OCI-M1 (cell line): ENCODE data around the gene CR1.
"Not testable (repeated sequence)": the region's sequence is repeated elsewhere in the genome, so short reads cannot be mapped to it uniquely, and the experiment has no call there.

Experiments
- DNase-seq: peaks from one replicate; lab custom pipeline; 2025; lab: John Stamatoyannopoulos, UW

CR1 gene

DNA sequence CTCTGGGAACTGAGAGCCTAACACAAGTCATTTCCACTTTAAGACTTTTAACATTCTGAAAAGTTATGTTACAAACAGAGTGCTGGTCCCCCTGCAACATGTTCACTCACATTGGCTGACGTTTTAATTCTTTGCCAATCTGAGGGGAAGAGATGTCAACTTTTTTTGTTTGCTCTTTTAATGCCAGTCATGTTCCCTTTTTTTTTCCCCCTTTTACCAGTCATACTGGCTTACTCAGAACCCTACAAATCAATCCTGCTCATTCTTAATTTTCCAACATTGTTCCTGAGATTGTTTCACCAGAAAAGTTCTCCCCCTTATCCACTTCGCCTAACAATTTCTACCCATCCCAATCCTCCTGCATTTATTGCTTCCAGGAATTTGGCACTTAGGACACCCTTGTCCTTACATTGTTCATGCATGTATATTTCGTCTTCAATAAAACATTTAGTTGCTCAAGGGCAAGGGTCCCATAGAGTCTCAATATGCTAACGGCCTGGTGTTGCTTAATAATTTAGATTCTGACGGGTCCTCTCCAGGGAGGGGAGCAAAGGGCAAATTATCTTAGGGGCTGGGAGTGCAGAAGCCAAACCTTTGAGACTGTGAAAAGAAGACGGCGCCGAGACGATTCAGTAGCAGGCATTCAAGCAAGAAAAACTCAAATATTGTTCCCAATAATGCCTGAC, 148.4 kb downstream of the CR1 start:
- no peak for DNase-seq

DNA sequence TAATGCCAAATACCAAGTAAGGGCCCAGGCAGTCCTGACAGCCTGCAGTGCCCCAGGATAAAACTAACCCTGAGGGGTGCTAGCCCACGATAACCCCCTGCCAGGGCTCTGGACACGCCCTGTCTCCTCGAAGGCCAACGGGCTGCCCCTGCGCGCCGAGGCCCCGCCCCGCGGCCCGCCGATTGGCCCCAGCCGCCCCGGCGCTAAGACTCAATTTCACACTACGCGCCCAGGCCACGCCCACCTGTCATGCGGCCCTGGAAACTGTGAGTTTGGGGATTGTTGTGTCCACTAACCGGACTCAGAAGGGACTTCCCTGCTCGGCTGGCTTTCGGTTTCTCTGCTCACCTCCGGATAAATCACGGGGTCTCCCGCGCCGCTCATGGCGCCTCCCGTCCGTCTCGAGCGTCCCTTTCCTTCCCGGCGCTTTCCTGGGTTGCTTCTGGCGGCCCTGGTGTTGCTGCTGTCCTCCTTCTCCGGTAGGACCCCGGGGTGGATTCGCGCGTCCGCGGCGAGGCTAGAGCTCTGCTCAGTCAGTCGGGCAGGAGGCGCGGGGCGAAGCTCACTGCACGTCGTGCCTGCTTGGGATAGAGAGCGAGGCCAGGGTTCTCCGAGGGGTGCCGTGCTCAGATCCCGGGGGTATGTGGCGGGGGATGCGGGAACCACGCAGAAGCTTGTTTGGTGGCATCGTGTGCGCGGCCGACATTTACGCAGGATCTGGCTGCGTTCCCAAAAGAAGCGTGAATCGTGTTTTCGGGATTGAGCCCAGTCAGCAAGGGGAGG, 149.1 kb downstream of the CR1 start, which contains the start of gene CR1L:
Gene CR1L (plus strand): TSS at position 282 of the 783 bp plus-strand sequence. CDS start 101 bp downstream, at position 383.
- DNase-seq, result peak; percentile 99

DNA sequence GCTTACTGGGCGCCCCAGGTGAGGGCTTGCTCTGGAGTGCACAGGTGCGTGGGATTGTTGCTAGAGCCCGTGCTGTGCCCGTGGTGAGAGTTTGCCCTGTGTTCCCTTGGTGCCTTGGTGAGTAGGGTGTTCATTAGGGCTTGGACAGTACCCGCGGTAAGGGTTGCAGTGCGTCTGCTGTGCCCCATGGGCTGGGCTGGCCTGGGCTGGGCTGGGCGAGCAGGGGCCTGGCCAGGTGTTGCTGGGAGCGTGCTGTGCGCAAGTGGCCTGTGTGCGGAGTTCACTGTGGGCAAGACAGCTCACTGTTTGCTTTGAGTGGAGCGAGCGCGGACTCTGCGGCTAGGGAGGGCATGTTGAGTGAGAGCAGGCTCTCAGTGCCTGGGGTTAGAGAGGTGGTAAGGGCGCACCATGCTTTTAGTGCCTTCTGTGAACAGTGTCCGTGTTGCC, 149.7 kb downstream of the CR1 start:
- peak; percentile 73 for DNase-seq

- DNase-seq, result no peak
Observed at GRCh38 chr1:207646171-207646570, 150.2 kb downstream of the CR1 start.

GRCh38 chr1:207646944-207647579, 151.1 kb downstream of the CR1 start:
- DNase-seq, result peak; percentile 71

GRCh38 chr1:207647671-207648333, 151.8 kb downstream of the CR1 start:
- DNase-seq, result peak; percentile 80

DNA sequence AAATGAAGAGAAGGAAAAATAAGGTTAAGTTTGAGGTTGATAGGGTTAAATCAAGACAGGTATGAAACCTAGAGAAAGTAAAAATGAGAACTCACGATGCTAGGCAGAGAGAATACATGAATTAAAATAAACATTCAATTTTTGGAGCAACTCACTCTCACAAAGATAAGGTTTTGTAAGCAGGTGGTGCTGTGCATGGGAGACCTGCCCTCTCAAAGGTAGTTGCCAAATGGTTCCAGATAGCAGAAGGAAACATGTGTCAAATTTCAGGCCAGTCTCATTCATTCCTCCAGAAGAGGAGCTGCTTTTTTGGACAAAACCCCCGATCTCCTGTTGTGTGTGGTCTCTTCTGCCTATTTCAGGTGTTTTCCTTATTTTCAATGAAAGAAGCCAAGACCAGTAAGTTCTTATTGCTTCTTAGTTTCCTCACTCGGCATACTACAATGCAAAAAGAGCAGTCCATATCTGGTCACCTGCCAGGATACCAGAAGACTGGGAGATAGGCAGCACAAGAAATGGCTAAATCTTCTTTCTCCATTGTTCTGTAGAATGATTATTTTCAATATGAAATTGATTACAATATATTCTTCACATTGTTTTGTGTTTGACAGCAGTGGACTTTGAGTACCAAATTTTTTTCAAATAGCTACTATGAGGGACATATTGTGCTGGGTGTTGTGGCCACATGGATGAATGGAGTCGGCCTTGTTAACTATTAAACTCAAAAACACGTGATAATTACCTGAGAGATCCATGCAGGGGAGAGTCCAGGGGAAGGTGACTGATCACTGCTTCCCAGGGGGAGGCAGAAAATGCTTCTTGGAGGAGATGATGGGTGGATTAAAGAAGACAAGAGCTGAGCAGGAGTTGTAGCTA, 152.6 kb downstream of the CR1 start:
- DNase-seq, result no peak

DNA sequence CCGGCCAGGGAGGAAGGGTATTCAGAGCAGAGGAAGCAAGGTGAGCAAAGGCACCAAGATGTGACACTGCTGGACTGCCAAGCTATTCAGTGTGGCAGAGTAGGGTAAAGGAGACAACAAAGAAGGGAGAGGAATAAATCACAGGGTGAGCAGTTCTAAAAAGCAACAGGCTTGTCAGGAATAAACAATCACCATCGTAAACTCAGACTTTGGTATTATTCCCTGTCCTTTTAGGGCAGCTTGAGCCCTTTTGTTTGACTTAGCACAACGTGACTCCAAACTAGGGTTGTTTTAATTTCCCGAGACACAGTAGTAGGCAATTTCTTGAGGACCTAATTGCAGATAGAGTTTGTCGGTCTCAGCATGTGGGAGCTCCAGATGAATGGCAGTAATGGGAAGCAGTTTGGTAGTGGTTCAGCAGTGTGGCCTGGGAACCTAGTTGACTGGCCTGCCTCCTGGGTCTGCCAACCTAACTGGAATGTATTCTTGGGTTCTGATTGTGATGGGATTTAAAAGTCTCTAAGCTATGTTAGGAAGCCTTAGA, 153.3 kb downstream of the CR1 start:
- peak; percentile 51 for DNase-seq

DNA sequence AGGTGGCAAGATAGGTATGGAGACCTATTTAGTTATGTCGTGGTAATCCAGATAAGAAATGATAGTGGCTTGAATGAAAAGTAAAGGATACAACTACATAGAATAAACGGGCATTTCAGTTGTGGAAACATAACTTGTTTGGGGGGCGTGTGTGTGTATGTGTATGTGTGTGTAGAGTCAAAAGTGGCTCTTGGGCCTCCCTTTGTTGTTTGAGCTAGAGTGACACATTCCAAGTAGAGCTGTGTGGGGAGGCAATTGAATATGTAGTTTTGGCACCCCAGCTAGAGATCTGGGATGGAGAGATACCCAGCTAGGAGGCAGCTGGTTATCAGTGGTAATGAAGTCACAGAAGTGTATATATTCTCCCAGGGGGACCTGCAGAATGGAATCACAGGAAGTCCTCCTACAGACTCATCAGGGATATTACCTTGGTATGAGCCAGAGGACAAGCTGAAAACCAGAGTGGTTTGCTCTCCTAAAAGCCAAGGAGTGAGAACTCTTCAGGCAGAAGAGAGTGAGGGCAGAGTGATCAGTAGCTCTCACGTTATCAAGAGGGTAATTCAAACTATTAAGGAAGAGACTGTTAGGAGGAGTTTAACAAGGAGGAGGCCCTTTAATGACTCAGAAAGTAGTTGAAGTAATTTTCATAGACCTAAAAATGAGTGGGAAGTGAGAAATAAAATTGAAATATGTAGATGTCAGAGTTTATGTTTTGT, 154.1 kb downstream of the CR1 start:
- DNase-seq, result peak; percentile 87

DNA sequence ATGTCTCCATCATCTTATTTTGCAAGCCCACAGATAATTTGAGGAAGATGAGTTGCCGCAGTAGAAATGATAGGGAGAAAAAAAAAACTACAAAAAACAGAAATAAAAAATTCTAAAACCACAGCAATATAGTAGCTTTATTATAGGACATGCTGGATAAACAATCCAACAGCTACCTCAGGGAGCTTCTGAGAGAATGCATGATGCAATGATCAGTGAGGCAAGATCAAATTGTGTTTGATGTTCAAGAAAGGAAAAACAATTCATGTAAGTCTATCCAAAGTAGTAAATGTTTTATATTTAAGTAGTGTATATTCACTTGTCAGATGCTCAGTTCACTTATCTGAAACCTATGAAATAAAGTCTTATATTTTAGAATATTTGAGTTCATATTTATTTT, 155.6 kb downstream of the CR1 start:
- peak; percentile 66 for DNase-seq

DNA sequence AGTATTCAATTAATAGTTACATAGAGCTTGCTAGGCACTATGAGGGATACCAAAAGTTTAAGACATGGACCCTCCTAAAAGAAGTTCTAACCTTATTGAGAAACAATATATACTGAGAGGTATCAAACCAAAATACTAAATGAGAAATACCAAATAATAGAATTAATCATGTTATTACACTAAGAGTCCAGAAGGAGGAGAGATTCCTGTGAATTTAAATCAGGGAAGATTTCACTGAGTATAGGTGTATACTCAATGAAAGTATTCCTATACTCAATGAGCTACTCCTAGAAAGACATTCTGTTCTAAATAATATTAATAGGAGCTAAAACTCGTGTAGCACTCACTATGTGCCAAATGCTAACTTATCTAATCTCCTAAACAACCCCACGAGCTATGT, 158.4 kb downstream of the CR1 start:
- no peak for DNase-seq

GRCh38 chr1:207658408-207658807, 162.5 kb downstream of the CR1 start:
- DNase-seq, result no peak

DNA sequence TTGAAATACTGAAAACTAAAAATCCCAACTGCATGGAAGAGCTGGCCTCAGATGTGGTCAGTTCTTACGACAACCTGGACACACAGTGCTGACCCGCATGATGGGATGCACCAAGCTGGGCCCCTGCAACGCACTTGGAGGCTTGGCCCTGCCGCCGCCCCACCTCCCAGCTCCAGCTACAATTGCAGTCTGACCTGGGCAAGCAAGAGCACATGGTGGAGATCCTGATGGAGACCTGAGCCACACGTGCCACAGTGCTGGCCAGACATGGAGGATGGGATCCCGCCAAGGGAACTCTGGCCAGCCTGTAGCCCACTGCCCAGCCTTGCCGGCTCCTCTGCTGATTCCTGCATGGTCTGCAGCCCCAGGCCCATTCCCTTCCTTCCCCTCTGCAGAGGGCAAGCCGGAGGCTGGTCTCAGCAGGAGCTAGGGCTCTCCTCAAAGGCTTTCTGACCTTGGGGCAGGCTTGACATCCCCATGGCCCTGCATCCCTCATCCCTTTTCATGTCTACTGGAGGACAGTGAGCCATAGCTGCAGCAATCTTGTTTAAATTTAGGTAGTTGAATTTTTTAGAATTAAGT, 163.0 kb downstream of the CR1 start:
- DNase-seq, result no peak

GRCh38 chr1:207659545-207660153, 163.7 kb downstream of the CR1 start:
- DNase-seq, result no peak

DNA sequence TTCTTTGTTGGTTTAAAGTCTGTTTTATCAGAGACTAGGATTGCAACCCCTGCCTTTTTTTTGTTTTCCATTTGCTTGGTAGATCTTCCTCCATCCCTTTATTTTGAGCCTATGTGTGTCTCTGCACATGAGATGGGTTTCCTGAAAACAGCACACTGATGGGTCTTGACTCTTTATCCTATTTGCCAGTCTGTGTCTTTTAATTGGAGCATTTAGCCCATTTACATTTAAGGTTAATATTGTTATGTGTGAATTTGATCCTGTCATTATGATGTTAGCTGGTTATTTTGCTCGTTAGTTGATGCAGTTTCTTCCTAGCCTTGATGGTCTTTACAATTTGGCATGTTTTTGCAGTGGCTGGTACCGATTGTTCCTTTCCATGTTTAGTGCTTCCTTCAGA, 165.5 kb downstream of the CR1 start:
- DNase-seq, result not testable (repeated sequence)

- no peak for DNase-seq
Observed at GRCh38 chr1:207666342-207666741, 170.4 kb downstream of the CR1 start.

DNA sequence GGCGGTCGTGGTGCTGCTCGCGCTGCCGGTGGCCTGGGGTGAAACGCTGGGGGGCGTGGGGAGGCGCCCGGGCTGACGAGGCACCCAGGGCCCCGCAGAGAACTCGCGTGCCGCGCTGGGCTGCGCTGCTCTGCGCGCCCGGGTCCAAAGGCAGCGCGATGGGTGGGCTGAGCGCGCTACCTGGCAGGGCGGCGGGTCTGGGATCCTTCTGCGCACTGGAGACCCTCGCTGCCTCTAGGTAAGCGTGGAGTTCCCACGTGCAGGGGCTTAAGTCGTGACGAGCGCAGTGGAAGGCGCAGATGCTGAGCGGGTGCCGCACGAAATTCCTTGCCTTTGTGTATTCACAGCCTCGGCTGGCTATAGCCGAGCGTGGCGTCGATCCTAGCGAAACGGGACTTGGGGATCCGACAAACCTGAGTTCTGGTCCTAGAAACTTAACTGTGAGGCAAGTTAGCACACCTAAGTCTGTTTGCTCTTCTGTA, 173.6 kb downstream of the CR1 start:
- DNase-seq, result no peak

DNA sequence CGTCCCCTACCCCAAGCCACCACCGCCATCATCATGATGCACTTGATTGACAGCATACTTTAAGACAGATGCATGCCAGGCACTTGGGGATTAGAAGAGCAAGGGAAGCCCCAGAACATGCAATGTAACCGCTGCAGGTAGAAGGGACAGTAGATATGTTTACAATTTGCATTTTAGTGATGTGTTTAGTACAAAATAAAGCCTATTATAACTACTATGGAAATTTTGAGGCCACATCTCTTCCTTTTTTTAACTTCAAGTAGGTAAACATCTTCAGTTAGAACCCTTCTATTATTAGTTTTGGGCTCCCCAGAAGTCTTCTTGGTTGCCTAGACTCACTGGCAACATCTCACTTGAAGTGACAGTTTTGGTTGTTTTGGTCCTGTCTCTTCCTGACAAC, 174.2 kb downstream of the CR1 start:
- DNase-seq, result no peak

DNA sequence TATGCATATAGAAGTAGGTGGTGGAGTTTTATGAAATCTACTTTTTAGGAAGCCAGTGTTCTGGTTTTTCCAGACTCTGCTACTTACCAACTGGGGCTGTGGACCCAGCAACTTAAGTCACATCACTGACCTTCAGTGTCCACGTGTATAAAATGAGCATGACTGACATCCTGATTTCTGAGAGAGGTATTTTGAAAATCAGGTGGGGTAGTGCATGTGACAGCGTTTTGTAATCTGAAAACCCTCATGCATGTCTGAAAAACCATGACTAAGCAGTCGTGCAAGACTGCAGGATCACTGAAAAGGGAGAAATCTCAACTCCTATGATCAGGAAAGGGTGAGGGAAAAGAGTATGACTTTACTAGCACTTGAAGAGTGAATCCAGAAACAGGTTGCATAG, 175.0 kb downstream of the CR1 start:
- peak; percentile 62 for DNase-seq
